Esophagus muscularis mucosa (tissue), 4 donors: ENCODE results near the gene CACNA2D3.

Source experiments
- EP300 ChIP-seq: sonication (generic); formaldehyde crosslinking; IDR thresholded peaks from one replicate; pipeline ENCODE4 v1.6.1; 2017; ENCODE audit warnings: antibody characterized with exemption
- POLR2AphosphoS5 ChIP-seq, 2 donors: sonication (generic); formaldehyde crosslinking; IDR thresholded peaks; one replicate each; pipeline ENCODE4 v1.6.1; 2017; ENCODE audit warnings: antibody characterized with exemption in 2 of 2
- TF ChIP-seq, protein P1 (sequence below), 3 experiments: fragments of 200-600 bp in 2 of 3; fragments of 450-650 bp in 1 of 3; sonication (generic) in 2 of 3; IDR thresholded peaks; one replicate each; pipeline ENCODE4 v1.5.1; 2017 to 2019; ENCODE audit warnings: antibody characterized with exemption in 3 of 3, mild to moderate bottlenecking in 2 of 3, moderate library complexity in 1 of 3

DNA sequence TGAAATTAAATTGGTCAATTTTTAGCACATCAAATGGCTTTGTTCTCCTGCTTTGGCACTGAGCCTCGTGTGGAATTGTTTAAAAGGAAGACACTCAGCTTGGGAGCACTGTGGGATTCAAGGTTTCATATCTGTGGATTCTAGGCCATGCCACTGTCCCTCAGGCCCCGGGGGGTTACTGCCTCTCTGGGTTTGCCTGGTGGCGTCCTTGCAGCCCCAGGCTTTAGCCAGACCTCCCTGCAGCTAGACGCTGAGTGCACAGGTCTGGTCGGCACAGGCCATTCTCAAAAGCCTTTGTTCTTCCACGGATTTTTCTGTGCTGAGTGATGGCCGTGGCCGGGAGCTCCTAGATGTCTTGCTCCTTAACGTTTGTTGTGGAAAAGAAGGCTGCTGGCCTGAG, 76.2 kb downstream of the CACNA2D3 start:
- TF ChIP-seq, protein P1, sequence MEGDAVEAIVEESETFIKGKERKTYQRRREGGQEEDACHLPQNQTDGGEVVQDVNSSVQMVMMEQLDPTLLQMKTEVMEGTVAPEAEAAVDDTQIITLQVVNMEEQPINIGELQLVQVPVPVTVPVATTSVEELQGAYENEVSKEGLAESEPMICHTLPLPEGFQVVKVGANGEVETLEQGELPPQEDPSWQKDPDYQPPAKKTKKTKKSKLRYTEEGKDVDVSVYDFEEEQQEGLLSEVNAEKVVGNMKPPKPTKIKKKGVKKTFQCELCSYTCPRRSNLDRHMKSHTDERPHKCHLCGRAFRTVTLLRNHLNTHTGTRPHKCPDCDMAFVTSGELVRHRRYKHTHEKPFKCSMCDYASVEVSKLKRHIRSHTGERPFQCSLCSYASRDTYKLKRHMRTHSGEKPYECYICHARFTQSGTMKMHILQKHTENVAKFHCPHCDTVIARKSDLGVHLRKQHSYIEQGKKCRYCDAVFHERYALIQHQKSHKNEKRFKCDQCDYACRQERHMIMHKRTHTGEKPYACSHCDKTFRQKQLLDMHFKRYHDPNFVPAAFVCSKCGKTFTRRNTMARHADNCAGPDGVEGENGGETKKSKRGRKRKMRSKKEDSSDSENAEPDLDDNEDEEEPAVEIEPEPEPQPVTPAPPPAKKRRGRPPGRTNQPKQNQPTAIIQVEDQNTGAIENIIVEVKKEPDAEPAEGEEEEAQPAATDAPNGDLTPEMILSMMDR (IDR thresholded peaks at IDR 0.05) = no peak
- TF ChIP-seq EP300 (no peak), POLR2AphosphoS5 (IDR thresholded peaks at IDR 0.05) (no peak)
